ENCODE results near the gene POLD2. TPM values are rescaled to one million over a fixed set of nuclear protein-coding genes. Genes with fewer than 3 reads are reported as not detected.

POLD2 gene
- total RNA-seq, 5 donors from 2014 or later (not counting 1 experiment from before 2014, with no cell fraction given), result 53.4 to 85.1 (median 72.6) TPM

GRCh38 chr7:44094883-44095592 is 28.3 kb downstream of the POLD2 start:
- no peak for ATAC-seq (replicated peaks in 1 of 4)
- WGBS (ENCODE audit: insufficient coverage), result 63% methylated on average over 2 of the region's 2 CpGs
- Histone ChIP-seq H3K36me3 (ENCODE audit: control insufficient read depth in 2 of 2, extremely low read depth in 1 of 2, insufficient read depth in 1 of 2, low read length in 1 of 2) (no peaks in the 10 kb centered on the region), H3K4me3 (ENCODE audit: control insufficient read depth in 1 of 2, extremely low read depth in 1 of 2, low read length in 1 of 2) (no peak overlapping the region), H3K9me3 (no peaks in the 10 kb centered on the region), H3K27me3 (replicated peaks in 1 of 2; ENCODE audit: control insufficient read depth in 2 of 2, extremely low read depth in 1 of 2, insufficient read depth in 2 of 2, low read length in 1 of 2) (peaks cover 0 to 3% of the 10 kb centered on the region in 2 experiments), H3K4me1 (ENCODE audit: control insufficient read depth in 1 of 2, extremely low read depth in 1 of 2, insufficient read depth in 2 of 2, low read length in 2 of 2) (no peaks in the 10 kb centered on the region), H3K27ac (ENCODE audit: low read length) (no peak overlapping the region)
- no peaks in the 10 kb centered on the region for H3K36me3 Mint-ChIP-seq
- H3K4me1 Mint-ChIP-seq, result peaks cover 4 to 10% (median 8%) of the 10 kb centered on the region in 3 donors
- H3K27ac Mint-ChIP-seq, result no peak overlapping the region
- no peak for DNase-seq
- H3K27me3 Mint-ChIP-seq, result peaks cover 0 to 2% of the 10 kb centered on the region in 2 donors
- POLR2A ChIA-PET, result no interaction called here
- no peak overlapping the region for H3K4me3 Mint-ChIP-seq
- CTCF ChIA-PET, result no interaction called here
- no peaks in the 10 kb centered on the region for H3K9me3 Mint-ChIP-seq

- POLR2A ChIA-PET, result no interaction called here
- no peak for DNase-seq
- H3K27me3 Mint-ChIP-seq, result peaks cover 0 to 2% of the 10 kb centered on the region in 2 donors
- no peaks in the 10 kb centered on the region for H3K9me3 Mint-ChIP-seq
- no peak overlapping the region for H3K27ac Mint-ChIP-seq
- Histone ChIP-seq H3K27me3 (replicated peaks in 1 of 2; ENCODE audit: control insufficient read depth in 2 of 2, extremely low read depth in 1 of 2, insufficient read depth in 2 of 2, low read length in 1 of 2) (peaks cover 0 to 3% of the 10 kb centered on the region in 2 experiments), H3K27ac (ENCODE audit: low read length) (no peak overlapping the region), H3K9me3 (no peaks in the 10 kb centered on the region), H3K36me3 (ENCODE audit: control insufficient read depth in 2 of 2, extremely low read depth in 1 of 2, insufficient read depth in 1 of 2, low read length in 1 of 2) (no peaks in the 10 kb centered on the region), H3K4me3 (ENCODE audit: control insufficient read depth in 1 of 2, extremely low read depth in 1 of 2, low read length in 1 of 2) (no peak overlapping the region), H3K4me1 (ENCODE audit: control insufficient read depth in 1 of 2, extremely low read depth in 1 of 2, insufficient read depth in 2 of 2, low read length in 2 of 2) (no peaks in the 10 kb centered on the region)
- ATAC-seq (replicated peaks in 1 of 4), result no peak
- H3K4me1 Mint-ChIP-seq, result peaks cover 4 to 10% (median 8%) of the 10 kb centered on the region in 3 donors
- H3K36me3 Mint-ChIP-seq, result no peaks in the 10 kb centered on the region
- WGBS (ENCODE audit: insufficient coverage), result no CpG with 5 or more reads among the region's 2 CpGs
- CTCF ChIA-PET, result no interaction called here
- H3K4me3 Mint-ChIP-seq, result no peak overlapping the region
These were observed 29.0 kb downstream of the POLD2 start for GRCh38 chr7:44094365-44094764.

GRCh38 chr7:44093102-44093641 is 30.2 kb downstream of the POLD2 start:
- Histone ChIP-seq H3K9me3 (no peaks in the 10 kb centered on the region), H3K4me1 (ENCODE audit: control insufficient read depth in 1 of 2, extremely low read depth in 1 of 2, insufficient read depth in 2 of 2, low read length in 2 of 2) (no peaks in the 10 kb centered on the region), H3K4me3 (ENCODE audit: control insufficient read depth in 1 of 2, extremely low read depth in 1 of 2, low read length in 1 of 2) (no peak overlapping the region), H3K27ac (ENCODE audit: low read length) (no peak overlapping the region), H3K27me3 (replicated peaks in 1 of 2; ENCODE audit: control insufficient read depth in 2 of 2, extremely low read depth in 1 of 2, insufficient read depth in 2 of 2, low read length in 1 of 2) (peaks cover 0 to 3% of the 10 kb centered on the region in 2 experiments), H3K36me3 (ENCODE audit: control insufficient read depth in 2 of 2, extremely low read depth in 1 of 2, insufficient read depth in 1 of 2, low read length in 1 of 2) (no peaks in the 10 kb centered on the region)
- no peaks in the 10 kb centered on the region for H3K9me3 Mint-ChIP-seq
- CTCF ChIA-PET, result interaction anchor here in 1 of 2 donors (0.6 kb wide), 1 partner anchor 12 kb away, joined by 9 read pairs; no protein-coding TSS in a partner anchor
- no peak overlapping the region for H3K4me3 Mint-ChIP-seq
- WGBS (ENCODE audit: insufficient coverage), result 73% methylated on average over 6 of the region's 6 CpGs
- peaks cover 0 to 2% of the 10 kb centered on the region in 2 donors for H3K27me3 Mint-ChIP-seq
- H3K27ac Mint-ChIP-seq, result no peak overlapping the region
- POLR2A ChIA-PET, result no interaction called here
- H3K36me3 Mint-ChIP-seq, result no peaks in the 10 kb centered on the region
- ATAC-seq (replicated peaks in 1 of 4), result no peak
- peaks cover 4 to 10% (median 8%) of the 10 kb centered on the region in 3 donors for H3K4me1 Mint-ChIP-seq
- no peak for DNase-seq

GRCh38 chr7:44087911-44088838 is 35.2 kb downstream of the POLD2 start:
- Mint-ChIP-seq H3K4me3 (no peak overlapping the region), H3K4me1 (peaks cover 5 to 7% (median 5%) of the 10 kb centered on the region in 3 donors), H3K27ac (no peak overlapping the region), H3K27me3 (peaks cover 0 to 2% of the 10 kb centered on the region in 2 donors), H3K36me3 (no peaks in the 10 kb centered on the region), H3K9me3 (no peaks in the 10 kb centered on the region)
- Histone ChIP-seq H3K9me3 (no peaks in the 10 kb centered on the region), H3K27me3 (replicated peaks in 1 of 2; ENCODE audit: control insufficient read depth in 2 of 2, extremely low read depth in 1 of 2, insufficient read depth in 2 of 2, low read length in 1 of 2) (peaks cover 0 to 3% of the 10 kb centered on the region in 2 experiments), H3K36me3 (ENCODE audit: control insufficient read depth in 2 of 2, extremely low read depth in 1 of 2, insufficient read depth in 1 of 2, low read length in 1 of 2) (no peaks in the 10 kb centered on the region), H3K4me3 (ENCODE audit: control insufficient read depth in 1 of 2, extremely low read depth in 1 of 2, low read length in 1 of 2) (no peak overlapping the region), H3K27ac (ENCODE audit: low read length) (no peak overlapping the region), H3K4me1 (ENCODE audit: control insufficient read depth in 1 of 2, extremely low read depth in 1 of 2, insufficient read depth in 2 of 2, low read length in 2 of 2) (no peaks in the 10 kb centered on the region)
- ChIA-PET POLR2A (no interaction called here), CTCF (no interaction called here)
- WGBS (ENCODE audit: insufficient coverage), result 71% methylated on average over 20 of the region's 20 CpGs
- DNase-seq, result no peak
- no peak for ATAC-seq (replicated peaks in 1 of 4)

- no peaks in the 10 kb centered on the region for H3K9me3 Mint-ChIP-seq
- CTCF ChIA-PET, result interaction anchor here in 1 of 2 donors (0.6 kb wide), 1 partner anchor 137 kb away, joined by 4 read pairs; no protein-coding TSS in a partner anchor
- WGBS (ENCODE audit: insufficient coverage), result 100% methylated on average over 3 of the region's 3 CpGs
These were observed 36.7 kb downstream of the POLD2 start for GRCh38 chr7:44086627-44087026.

GRCh38 chr7:44085546-44085945 is 37.8 kb downstream of the POLD2 start:
- H3K4me3 Mint-ChIP-seq, result no peak overlapping the region
- H3K9me3 ChIP-seq, result no peaks in the 10 kb centered on the region
- no peak overlapping the region for H3K27ac Mint-ChIP-seq
- no peak overlapping the region for H3K4me3 ChIP-seq (ENCODE audit: control insufficient read depth in 1 of 2, extremely low read depth in 1 of 2, low read length in 1 of 2)
- WGBS (ENCODE audit: insufficient coverage), result 97% methylated on average over 3 of the region's 3 CpGs
- ATAC-seq (replicated peaks in 1 of 4), result no peak
- H3K36me3 Mint-ChIP-seq, result peaks cover 6% of the 10 kb centered on the region
- no peak for DNase-seq
- CTCF ChIA-PET, result interaction anchor here in 1 of 2 donors (0.6 to 0.7 kb wide), 2 partner anchors 101 to 398 kb away, joined by 3 to 4 read pairs; no protein-coding TSS in a partner anchor
- no peak overlapping the region for H3K27ac ChIP-seq (ENCODE audit: low read length)
- no peaks in the 10 kb centered on the region for H3K9me3 Mint-ChIP-seq
- peaks cover 0 to under 1% of the 10 kb centered on the region in 2 donors for H3K36me3 ChIP-seq (ENCODE audit: control insufficient read depth in 2 of 2, extremely low read depth in 1 of 2, insufficient read depth in 1 of 2, low read length in 1 of 2)
- POLR2A ChIA-PET, result interaction anchor here in 1 of 2 donors (0.6 kb wide), 1 partner anchor 157 kb away, joined by 3 read pairs; no protein-coding TSS in a partner anchor
- no peaks in the 10 kb centered on the region for H3K27me3 ChIP-seq (replicated peaks in 1 of 2; ENCODE audit: control insufficient read depth in 2 of 2, extremely low read depth in 1 of 2, insufficient read depth in 2 of 2, low read length in 1 of 2)
- peaks cover 19 to 26% (median 21%) of the 10 kb centered on the region in 3 donors for H3K4me1 Mint-ChIP-seq
- H3K27me3 Mint-ChIP-seq, result no peaks in the 10 kb centered on the region
- H3K4me1 ChIP-seq (ENCODE audit: control insufficient read depth in 1 of 2, extremely low read depth in 1 of 2, insufficient read depth in 2 of 2, low read length in 2 of 2), result peaks cover 4 to 18% of the 10 kb centered on the region in 2 experiments

More at GRCh38 chr7:44086627-44087026, 36.7 kb downstream of the POLD2 start:
- H3K4me1 ChIP-seq (ENCODE audit: control insufficient read depth in 1 of 2, extremely low read depth in 1 of 2, insufficient read depth in 2 of 2, low read length in 2 of 2), result peaks cover 0 to 8% of the 10 kb centered on the region in 2 experiments
- H3K4me1 Mint-ChIP-seq, result peaks cover 8 to 15% (median 11%) of the 10 kb centered on the region in 3 donors
- H3K36me3 Mint-ChIP-seq, result no peaks in the 10 kb centered on the region
- no peak overlapping the region for H3K4me3 ChIP-seq (ENCODE audit: control insufficient read depth in 1 of 2, extremely low read depth in 1 of 2, low read length in 1 of 2)
- H3K36me3 ChIP-seq (ENCODE audit: control insufficient read depth in 2 of 2, extremely low read depth in 1 of 2, insufficient read depth in 1 of 2, low read length in 1 of 2), result no peaks in the 10 kb centered on the region
- no peaks in the 10 kb centered on the region for H3K9me3 ChIP-seq
- DNase-seq, result no peak
- POLR2A ChIA-PET, result no interaction called here
- peaks cover 0 to 2% of the 10 kb centered on the region in 2 donors for H3K27me3 Mint-ChIP-seq
- H3K27ac ChIP-seq (ENCODE audit: low read length), result no peak overlapping the region
- H3K4me3 Mint-ChIP-seq, result no peak overlapping the region
- no peaks in the 10 kb centered on the region for H3K27me3 ChIP-seq (replicated peaks in 1 of 2; ENCODE audit: control insufficient read depth in 2 of 2, extremely low read depth in 1 of 2, insufficient read depth in 2 of 2, low read length in 1 of 2)
- no peak overlapping the region for H3K27ac Mint-ChIP-seq
- ATAC-seq (replicated peaks in 1 of 4), result no peak
